ENCODE measurements around the gene ADAMTS9.

Gene ADAMTS9, protein sequence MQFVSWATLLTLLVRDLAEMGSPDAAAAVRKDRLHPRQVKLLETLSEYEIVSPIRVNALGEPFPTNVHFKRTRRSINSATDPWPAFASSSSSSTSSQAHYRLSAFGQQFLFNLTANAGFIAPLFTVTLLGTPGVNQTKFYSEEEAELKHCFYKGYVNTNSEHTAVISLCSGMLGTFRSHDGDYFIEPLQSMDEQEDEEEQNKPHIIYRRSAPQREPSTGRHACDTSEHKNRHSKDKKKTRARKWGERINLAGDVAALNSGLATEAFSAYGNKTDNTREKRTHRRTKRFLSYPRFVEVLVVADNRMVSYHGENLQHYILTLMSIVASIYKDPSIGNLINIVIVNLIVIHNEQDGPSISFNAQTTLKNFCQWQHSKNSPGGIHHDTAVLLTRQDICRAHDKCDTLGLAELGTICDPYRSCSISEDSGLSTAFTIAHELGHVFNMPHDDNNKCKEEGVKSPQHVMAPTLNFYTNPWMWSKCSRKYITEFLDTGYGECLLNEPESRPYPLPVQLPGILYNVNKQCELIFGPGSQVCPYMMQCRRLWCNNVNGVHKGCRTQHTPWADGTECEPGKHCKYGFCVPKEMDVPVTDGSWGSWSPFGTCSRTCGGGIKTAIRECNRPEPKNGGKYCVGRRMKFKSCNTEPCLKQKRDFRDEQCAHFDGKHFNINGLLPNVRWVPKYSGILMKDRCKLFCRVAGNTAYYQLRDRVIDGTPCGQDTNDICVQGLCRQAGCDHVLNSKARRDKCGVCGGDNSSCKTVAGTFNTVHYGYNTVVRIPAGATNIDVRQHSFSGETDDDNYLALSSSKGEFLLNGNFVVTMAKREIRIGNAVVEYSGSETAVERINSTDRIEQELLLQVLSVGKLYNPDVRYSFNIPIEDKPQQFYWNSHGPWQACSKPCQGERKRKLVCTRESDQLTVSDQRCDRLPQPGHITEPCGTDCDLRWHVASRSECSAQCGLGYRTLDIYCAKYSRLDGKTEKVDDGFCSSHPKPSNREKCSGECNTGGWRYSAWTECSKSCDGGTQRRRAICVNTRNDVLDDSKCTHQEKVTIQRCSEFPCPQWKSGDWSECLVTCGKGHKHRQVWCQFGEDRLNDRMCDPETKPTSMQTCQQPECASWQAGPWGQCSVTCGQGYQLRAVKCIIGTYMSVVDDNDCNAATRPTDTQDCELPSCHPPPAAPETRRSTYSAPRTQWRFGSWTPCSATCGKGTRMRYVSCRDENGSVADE (N-terminal part only)

DNA sequence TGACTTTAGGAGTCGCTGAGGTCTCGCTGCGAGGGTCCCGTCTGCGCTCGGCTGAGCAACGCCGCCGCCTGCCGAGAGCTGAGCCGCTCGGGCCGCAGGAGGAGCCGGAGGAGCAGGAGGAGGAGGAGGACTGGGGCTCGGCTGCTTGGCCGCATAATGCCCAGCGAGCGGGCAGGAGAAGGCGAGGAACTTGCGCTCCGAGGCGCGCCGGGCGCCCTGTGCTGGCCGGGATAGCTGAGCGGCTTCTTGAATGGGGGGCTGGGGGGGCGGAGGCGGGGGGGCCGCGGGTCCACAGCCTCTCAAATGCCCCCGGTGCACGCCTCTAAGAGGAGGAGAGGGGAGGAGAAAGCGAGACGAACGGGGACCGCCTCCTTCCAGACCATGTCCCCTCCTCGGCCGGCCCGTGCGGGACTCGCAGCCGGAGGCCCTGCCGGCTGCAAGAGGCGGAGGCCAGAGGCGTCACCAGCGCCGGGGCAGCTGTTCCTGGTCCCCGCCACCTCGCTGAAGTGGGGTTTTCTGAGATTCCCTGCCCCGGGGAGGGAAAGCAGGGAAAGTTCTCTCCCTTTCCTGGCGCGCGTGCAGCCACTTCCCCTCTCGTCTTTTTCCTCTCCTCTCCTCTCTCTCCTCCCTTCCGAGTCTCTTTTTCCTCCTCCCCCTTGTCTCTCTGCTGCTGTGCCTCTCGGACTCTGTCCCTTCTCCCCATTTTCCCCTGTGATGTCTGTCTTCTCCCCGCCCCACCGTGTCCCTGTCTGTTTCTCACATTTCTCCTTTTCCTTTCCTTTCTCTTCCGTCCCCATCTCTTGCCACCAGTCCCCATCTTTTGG lies at the start of gene ADAMTS9:
TSS of gene ADAMTS9 (minus strand) at position 220 of the 824 bp plus-strand sequence. CDS start 343 bp downstream, outside the sequence.
- H3K4me3 ChIP-seq (ENCODE audit: low read depth, low read length) = peak within 1 kb of the TSS; percentile 49

DNA sequence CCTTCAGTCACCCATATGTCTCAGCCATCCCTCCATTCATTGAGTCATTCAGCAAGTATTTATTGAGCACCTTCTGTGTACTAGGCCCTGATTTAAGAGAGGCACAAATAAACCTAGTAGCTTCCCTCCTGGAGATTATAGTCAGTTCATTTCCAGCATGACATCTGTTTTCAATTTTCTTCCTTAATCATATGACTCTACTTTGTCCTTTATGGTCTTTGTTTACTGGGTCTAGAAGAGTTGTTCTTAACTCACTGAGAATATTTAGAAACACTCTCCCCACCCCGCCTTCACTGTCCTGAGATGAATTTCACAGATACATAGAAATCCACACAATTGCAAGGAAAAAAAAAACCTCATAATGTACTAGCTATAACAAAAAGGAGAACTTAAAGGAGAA lies 44.8 kb upstream of the ADAMTS9 start:
- no peaks in the 10 kb centered on the region for H3K36me3 ChIP-seq
- DNase-seq = no peak
- TF ChIP-seq, protein P1, sequence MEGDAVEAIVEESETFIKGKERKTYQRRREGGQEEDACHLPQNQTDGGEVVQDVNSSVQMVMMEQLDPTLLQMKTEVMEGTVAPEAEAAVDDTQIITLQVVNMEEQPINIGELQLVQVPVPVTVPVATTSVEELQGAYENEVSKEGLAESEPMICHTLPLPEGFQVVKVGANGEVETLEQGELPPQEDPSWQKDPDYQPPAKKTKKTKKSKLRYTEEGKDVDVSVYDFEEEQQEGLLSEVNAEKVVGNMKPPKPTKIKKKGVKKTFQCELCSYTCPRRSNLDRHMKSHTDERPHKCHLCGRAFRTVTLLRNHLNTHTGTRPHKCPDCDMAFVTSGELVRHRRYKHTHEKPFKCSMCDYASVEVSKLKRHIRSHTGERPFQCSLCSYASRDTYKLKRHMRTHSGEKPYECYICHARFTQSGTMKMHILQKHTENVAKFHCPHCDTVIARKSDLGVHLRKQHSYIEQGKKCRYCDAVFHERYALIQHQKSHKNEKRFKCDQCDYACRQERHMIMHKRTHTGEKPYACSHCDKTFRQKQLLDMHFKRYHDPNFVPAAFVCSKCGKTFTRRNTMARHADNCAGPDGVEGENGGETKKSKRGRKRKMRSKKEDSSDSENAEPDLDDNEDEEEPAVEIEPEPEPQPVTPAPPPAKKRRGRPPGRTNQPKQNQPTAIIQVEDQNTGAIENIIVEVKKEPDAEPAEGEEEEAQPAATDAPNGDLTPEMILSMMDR (IDR thresholded peaks at IDR 0.05; ENCODE audit: low read depth, low read length) = no peak
- no peaks in the 10 kb centered on the region for H3K9me3 ChIP-seq (ENCODE audit: severe bottlenecking)
- no peak overlapping the region for H3K4me3 ChIP-seq (ENCODE audit: low read depth, low read length)
- H3K27ac ChIP-seq = no peak overlapping the region
- H3K27me3 ChIP-seq (ENCODE audit: insufficient read depth, low read depth, severe bottlenecking) = no peaks in the 10 kb centered on the region

More for the DNA sequence above, at the start of gene ADAMTS9:
- peaks cover 54% of the 10 kb centered on the region for H3K27me3 ChIP-seq (ENCODE audit: insufficient read depth, low read depth, severe bottlenecking)
- H3K36me3 ChIP-seq = no peaks in the 10 kb centered on the region
- TF ChIP-seq, protein P1 (IDR thresholded peaks at IDR 0.05; ENCODE audit: low read depth, low read length) = no peak
- no peak within 1 kb of the TSS for H3K27ac ChIP-seq
- DNase-seq = peak; percentile 42
- H3K9me3 ChIP-seq (ENCODE audit: severe bottlenecking) = no peaks in the 10 kb centered on the region

DNA sequence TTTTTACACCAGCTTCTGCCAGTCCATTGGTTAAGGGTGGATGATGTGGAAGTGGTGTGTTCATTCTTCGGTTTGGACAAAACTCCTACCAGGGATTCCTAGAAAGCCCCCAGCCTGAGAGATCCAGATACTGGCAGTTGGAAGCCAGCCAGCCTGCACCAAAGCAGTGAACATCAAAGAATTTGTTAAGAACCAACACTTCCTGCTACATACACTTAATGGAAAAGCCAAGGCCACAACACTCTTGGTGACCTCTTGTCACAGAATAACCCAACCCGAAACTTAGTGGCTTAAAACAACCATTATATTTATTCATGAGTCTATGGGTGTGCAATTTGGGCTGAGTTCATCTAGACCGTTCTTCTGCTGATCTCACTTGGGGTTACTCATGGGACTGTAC lies 42.9 kb upstream of the ADAMTS9 start:
- Histone ChIP-seq H3K36me3 (no peaks in the 10 kb centered on the region), H3K4me3 (ENCODE audit: low read depth, low read length) (no peak overlapping the region), H3K27me3 (ENCODE audit: insufficient read depth, low read depth, severe bottlenecking) (no peaks in the 10 kb centered on the region), H3K9me3 (ENCODE audit: severe bottlenecking) (no peaks in the 10 kb centered on the region), H3K27ac (no peak overlapping the region)
- TF ChIP-seq, protein P1 (IDR thresholded peaks at IDR 0.05; ENCODE audit: low read depth, low read length) = no peak
- no peak for DNase-seq

DNA sequence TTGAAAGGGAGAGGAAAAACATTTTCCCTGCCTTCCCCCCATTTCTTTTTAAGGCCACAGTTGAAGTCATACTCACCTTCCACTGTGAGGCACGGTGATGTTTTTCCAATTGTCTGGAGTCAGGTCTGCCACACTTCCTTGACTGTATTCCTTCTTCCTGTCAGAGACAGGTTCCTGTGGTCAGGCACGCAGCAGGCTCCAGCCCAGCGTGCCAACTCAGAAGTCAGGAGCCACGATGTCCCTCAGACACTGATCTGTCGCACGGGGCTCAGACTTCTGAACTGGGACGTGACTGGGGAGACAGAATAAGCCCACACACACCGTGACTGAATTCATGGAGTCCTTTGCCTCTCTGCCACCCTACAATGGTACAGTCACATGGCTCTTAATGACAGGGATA lies 41.2 kb upstream of the ADAMTS9 start:
- Histone ChIP-seq H3K36me3 (no peaks in the 10 kb centered on the region), H3K4me3 (ENCODE audit: low read depth, low read length) (no peak overlapping the region), H3K27me3 (ENCODE audit: insufficient read depth, low read depth, severe bottlenecking) (no peaks in the 10 kb centered on the region), H3K9me3 (ENCODE audit: severe bottlenecking) (no peaks in the 10 kb centered on the region), H3K27ac (no peak overlapping the region)
- TF ChIP-seq, protein P1 (IDR thresholded peaks at IDR 0.05; ENCODE audit: low read depth, low read length) = no peak
- no peak for DNase-seq

DNA sequence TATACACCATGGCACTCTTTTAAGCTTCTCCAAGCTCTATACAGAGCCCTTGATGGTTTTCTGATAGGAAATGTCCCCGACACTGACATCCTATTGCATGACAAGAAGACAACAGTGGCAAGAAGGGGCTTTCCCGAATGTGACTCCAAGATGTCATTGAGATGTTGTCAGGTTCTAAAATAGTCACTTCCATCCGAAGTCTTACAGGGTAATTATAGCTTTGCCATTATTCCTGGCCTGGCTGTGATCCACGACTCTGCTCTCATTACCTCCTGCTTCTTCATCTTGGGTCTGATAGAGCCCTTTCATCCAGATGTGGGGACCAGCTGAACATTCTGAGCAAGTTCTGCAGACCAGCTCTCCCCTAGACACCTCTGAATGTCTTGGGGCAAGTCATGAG lies 40.6 kb upstream of the ADAMTS9 start:
- Histone ChIP-seq H3K9me3 (ENCODE audit: severe bottlenecking) (no peaks in the 10 kb centered on the region), H3K4me3 (ENCODE audit: low read depth, low read length) (no peak overlapping the region), H3K36me3 (no peaks in the 10 kb centered on the region), H3K27ac (no peak overlapping the region), H3K27me3 (ENCODE audit: insufficient read depth, low read depth, severe bottlenecking) (no peaks in the 10 kb centered on the region)
- TF ChIP-seq, protein P1 (IDR thresholded peaks at IDR 0.05; ENCODE audit: low read depth, low read length) = no peak
- no peak for DNase-seq
